Measurements from ENCODE around the gene MAMDC2.

Gene MAMDC2

GRCh38 chr9:70012569-70012968 lies 31.1 kb upstream of the MAMDC2 start:
- Histone ChIP-seq H4K5ac (ENCODE audit: low read length) (no peak overlapping the region), H2BK15ac (replicated peaks; ENCODE audit: low read depth) (no peak overlapping the region), H3K18ac (ENCODE audit: low read length) (no peak overlapping the region), H3K4me2 (ENCODE audit: low read length) (no peak overlapping the region), H3K79me2 (ENCODE audit: control insufficient read depth, insufficient read depth, low read length) (no peaks in the 10 kb centered on the region), H2BK120ac (ENCODE audit: low read depth, low read length) (no peak overlapping the region), H3K4me1 (ENCODE audit: control insufficient read depth, low read depth, low read length) (no peaks in the 10 kb centered on the region), H2AK5ac (ENCODE audit: low read length) (no peak overlapping the region), H2BK5ac (ENCODE audit: low read length) (no peak overlapping the region), H3K79me1 (ENCODE audit: low read length) (no peaks in the 10 kb centered on the region), H3K9ac (ENCODE audit: low read length) (no peak overlapping the region), H3K56ac (ENCODE audit: low read length) (no peak overlapping the region), H3K23ac (ENCODE audit: low read length) (no peak overlapping the region), H3K27ac (ENCODE audit: low read depth, low read length) (no peak overlapping the region), H3K4me3 (ENCODE audit: low read length) (no peak overlapping the region), H4K8ac (ENCODE audit: low read depth, low read length) (no peak overlapping the region), H3K27me3 (ENCODE audit: insufficient read depth, low read length, poor library complexity) (no peaks in the 10 kb centered on the region), H3K4ac (ENCODE audit: low read depth, low read length) (no peak overlapping the region), H3K36me3 (ENCODE audit: control insufficient read depth, insufficient read depth, low read length) (no peaks in the 10 kb centered on the region)
- peak; percentile 46 for DNase-seq
- 100% methylated on average over 1 of the region's 1 CpG for WGBS (ENCODE audit: extremely low coverage, insufficient coverage, low lambda C conversion rate)

DNA sequence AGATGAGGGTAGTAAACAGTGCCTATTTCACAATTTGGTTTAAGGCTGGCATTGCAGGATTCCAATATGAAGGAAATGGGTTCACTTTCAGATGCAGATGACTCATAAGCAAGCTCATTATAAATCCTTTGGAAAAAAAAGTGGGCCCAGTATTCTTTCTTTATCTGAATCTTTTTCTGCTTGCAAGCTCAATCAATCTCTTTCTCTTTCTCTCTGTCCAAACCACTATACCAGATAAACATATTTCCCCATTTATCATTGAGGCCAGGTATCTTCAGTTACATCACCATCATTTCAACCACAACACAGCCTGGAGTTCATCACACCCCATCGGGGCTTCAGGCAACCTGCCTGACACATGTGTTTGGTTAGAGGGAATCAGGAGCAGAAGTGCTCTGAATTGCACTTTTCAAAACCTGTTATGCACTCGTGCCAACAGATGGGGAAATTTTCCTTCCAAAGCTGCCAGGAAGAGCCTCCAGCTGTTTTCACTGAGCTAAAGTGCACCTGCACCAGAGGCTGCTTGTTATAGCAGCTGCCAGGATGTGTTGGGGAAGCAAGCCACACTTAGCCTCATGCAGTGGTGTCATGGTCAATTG lies 30.0 kb upstream of the MAMDC2 start:
- Histone ChIP-seq H3K4ac (ENCODE audit: low read depth, low read length) (no peak overlapping the region), H3K9ac (ENCODE audit: low read length) (no peak overlapping the region), H3K56ac (ENCODE audit: low read length) (no peak overlapping the region), H3K4me3 (ENCODE audit: low read length) (no peak overlapping the region), H2AK5ac (ENCODE audit: low read length) (no peak overlapping the region), H2BK15ac (replicated peaks; ENCODE audit: low read depth) (no peak overlapping the region), H3K18ac (ENCODE audit: low read length) (no peak overlapping the region), H3K79me1 (ENCODE audit: low read length) (no peaks in the 10 kb centered on the region), H3K4me1 (ENCODE audit: control insufficient read depth, low read depth, low read length) (no peaks in the 10 kb centered on the region), H2BK120ac (ENCODE audit: low read depth, low read length) (no peak overlapping the region), H3K36me3 (ENCODE audit: control insufficient read depth, insufficient read depth, low read length) (no peaks in the 10 kb centered on the region), H2BK5ac (ENCODE audit: low read length) (no peak overlapping the region), H3K27me3 (ENCODE audit: insufficient read depth, low read length, poor library complexity) (no peaks in the 10 kb centered on the region), H4K8ac (ENCODE audit: low read depth, low read length) (no peak overlapping the region), H3K79me2 (ENCODE audit: control insufficient read depth, insufficient read depth, low read length) (no peaks in the 10 kb centered on the region), H3K23ac (ENCODE audit: low read length) (no peak overlapping the region), H4K5ac (ENCODE audit: low read length) (no peak overlapping the region), H3K27ac (ENCODE audit: low read depth, low read length) (no peak overlapping the region), H3K4me2 (ENCODE audit: low read length) (no peak overlapping the region)
- no CpG with 5 or more reads among the region's 2 CpGs for WGBS (ENCODE audit: extremely low coverage, insufficient coverage, low lambda C conversion rate)
- DNase-seq, result no peak

DNA sequence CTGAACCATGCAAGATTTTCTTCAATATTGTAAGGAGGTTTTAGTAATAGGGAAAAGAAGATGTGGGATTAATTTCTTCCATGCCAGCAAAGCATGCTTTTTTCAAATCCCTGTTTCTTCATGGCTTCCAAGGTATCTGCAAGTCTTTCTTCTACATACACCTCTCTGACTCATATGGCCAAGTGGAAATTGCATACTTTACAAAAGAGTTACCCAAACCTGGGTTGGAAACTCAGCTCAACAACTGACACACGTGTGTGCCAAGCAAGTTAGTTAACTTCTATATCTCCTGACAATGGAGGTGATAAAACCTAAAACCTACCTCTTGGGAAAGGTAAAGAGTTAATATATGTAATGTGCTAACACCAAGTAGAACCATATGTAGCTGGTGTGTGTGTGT lies 28.5 kb upstream of the MAMDC2 start:
- Histone ChIP-seq H2BK120ac (ENCODE audit: low read depth, low read length) (no peak overlapping the region), H3K18ac (ENCODE audit: low read length) (no peak overlapping the region), H3K9ac (ENCODE audit: low read length) (no peak overlapping the region), H4K8ac (ENCODE audit: low read depth, low read length) (no peak overlapping the region), H3K4me3 (ENCODE audit: low read length) (no peak overlapping the region), H3K4me1 (ENCODE audit: control insufficient read depth, low read depth, low read length) (no peaks in the 10 kb centered on the region), H3K79me2 (ENCODE audit: control insufficient read depth, insufficient read depth, low read length) (no peaks in the 10 kb centered on the region), H3K36me3 (ENCODE audit: control insufficient read depth, insufficient read depth, low read length) (no peaks in the 10 kb centered on the region), H2BK15ac (replicated peaks; ENCODE audit: low read depth) (no peak overlapping the region), H3K56ac (ENCODE audit: low read length) (no peak overlapping the region), H3K23ac (ENCODE audit: low read length) (no peak overlapping the region), H3K4ac (ENCODE audit: low read depth, low read length) (no peak overlapping the region), H3K27ac (ENCODE audit: low read depth, low read length) (no peak overlapping the region), H3K27me3 (ENCODE audit: insufficient read depth, low read length, poor library complexity) (no peaks in the 10 kb centered on the region), H4K5ac (ENCODE audit: low read length) (no peak overlapping the region), H3K4me2 (ENCODE audit: low read length) (no peak overlapping the region), H2AK5ac (ENCODE audit: low read length) (no peak overlapping the region), H3K79me1 (ENCODE audit: low read length) (no peaks in the 10 kb centered on the region), H2BK5ac (ENCODE audit: low read length) (no peak overlapping the region)
- no peak for DNase-seq
- whole genome bisulfite sequencing (ENCODE audit: extremely low coverage, insufficient coverage, low lambda C conversion rate), result no CpG with 5 or more reads among the region's 1 CpG

- Histone ChIP-seq H2BK120ac (ENCODE audit: low read depth, low read length) (no peak overlapping the region), H3K9ac (ENCODE audit: low read length) (no peak overlapping the region), H2AK5ac (ENCODE audit: low read length) (no peak overlapping the region), H3K27me3 (ENCODE audit: insufficient read depth, low read length, poor library complexity) (no peaks in the 10 kb centered on the region), H3K18ac (ENCODE audit: low read length) (no peak overlapping the region), H3K27ac (ENCODE audit: low read depth, low read length) (no peak overlapping the region), H3K4me1 (ENCODE audit: control insufficient read depth, low read depth, low read length) (no peaks in the 10 kb centered on the region), H3K79me1 (ENCODE audit: low read length) (no peaks in the 10 kb centered on the region), H3K4ac (ENCODE audit: low read depth, low read length) (no peak overlapping the region), H2BK15ac (replicated peaks; ENCODE audit: low read depth) (no peak overlapping the region), H3K4me2 (ENCODE audit: low read length) (no peak overlapping the region), H3K23ac (ENCODE audit: low read length) (no peak overlapping the region), H3K56ac (ENCODE audit: low read length) (no peak overlapping the region), H4K5ac (ENCODE audit: low read length) (no peak overlapping the region), H4K8ac (ENCODE audit: low read depth, low read length) (no peak overlapping the region), H3K4me3 (ENCODE audit: low read length) (no peak overlapping the region), H2BK5ac (ENCODE audit: low read length) (no peak overlapping the region), H3K36me3 (ENCODE audit: control insufficient read depth, insufficient read depth, low read length) (no peaks in the 10 kb centered on the region), H3K79me2 (ENCODE audit: control insufficient read depth, insufficient read depth, low read length) (no peaks in the 10 kb centered on the region)
- WGBS (ENCODE audit: extremely low coverage, insufficient coverage, low lambda C conversion rate), result no CpG with 5 or more reads among the region's 5 CpGs
- peak; percentile 25 for DNase-seq
Measured at GRCh38 chr9:70020217-70020616, 23.4 kb upstream of the MAMDC2 start.

GRCh38 chr9:70020991-70021571 lies 22.6 kb upstream of the MAMDC2 start:
- Histone ChIP-seq H3K4me2 (ENCODE audit: low read length) (no peak overlapping the region), H3K27me3 (ENCODE audit: insufficient read depth, low read length, poor library complexity) (no peaks in the 10 kb centered on the region), H3K36me3 (ENCODE audit: control insufficient read depth, insufficient read depth, low read length) (no peaks in the 10 kb centered on the region), H3K79me2 (ENCODE audit: control insufficient read depth, insufficient read depth, low read length) (no peaks in the 10 kb centered on the region), H2BK120ac (ENCODE audit: low read depth, low read length) (no peak overlapping the region), H4K8ac (ENCODE audit: low read depth, low read length) (no peak overlapping the region), H3K23ac (ENCODE audit: low read length) (no peak overlapping the region), H3K18ac (ENCODE audit: low read length) (no peak overlapping the region), H3K27ac (ENCODE audit: low read depth, low read length) (no peak overlapping the region), H3K79me1 (ENCODE audit: low read length) (no peaks in the 10 kb centered on the region), H2AK5ac (ENCODE audit: low read length) (no peak overlapping the region), H4K5ac (ENCODE audit: low read length) (no peak overlapping the region), H3K9ac (ENCODE audit: low read length) (no peak overlapping the region), H3K4me3 (ENCODE audit: low read length) (no peak overlapping the region), H3K4ac (ENCODE audit: low read depth, low read length) (no peak overlapping the region), H2BK5ac (ENCODE audit: low read length) (no peak overlapping the region), H3K4me1 (ENCODE audit: control insufficient read depth, low read depth, low read length) (no peaks in the 10 kb centered on the region), H3K56ac (ENCODE audit: low read length) (no peak overlapping the region), H2BK15ac (replicated peaks; ENCODE audit: low read depth) (no peak overlapping the region)
- DNase-seq, result no peak
- no CpG with 5 or more reads among the region's 5 CpGs for WGBS (ENCODE audit: extremely low coverage, insufficient coverage, low lambda C conversion rate)

DNA sequence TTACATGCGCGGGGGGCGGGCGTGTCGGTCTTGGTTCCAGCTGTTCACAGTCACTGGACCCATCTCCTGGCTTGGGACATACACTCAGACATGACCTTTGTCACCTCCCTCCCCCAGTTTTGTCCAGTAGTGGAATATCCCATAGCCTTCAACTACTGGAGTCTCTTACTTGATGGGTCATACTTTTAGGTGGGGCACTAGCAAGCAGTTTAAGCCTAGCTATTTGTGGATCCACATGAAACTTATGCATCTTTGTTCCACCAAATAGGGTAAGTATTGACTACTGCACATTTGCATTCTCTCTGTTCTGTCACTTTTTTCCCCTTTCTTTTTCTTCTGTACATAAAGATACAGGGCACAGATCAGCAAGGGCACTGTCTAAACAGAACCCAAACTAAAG lies 15.4 kb upstream of the MAMDC2 start:
- H3K79me1 ChIP-seq (ENCODE audit: low read length), result no peaks in the 10 kb centered on the region
- no CpG with 5 or more reads among the region's 5 CpGs for WGBS (ENCODE audit: extremely low coverage, insufficient coverage, low lambda C conversion rate)

More for the DNA sequence above, 15.4 kb upstream of the MAMDC2 start:
- H3K4me1 ChIP-seq (ENCODE audit: control insufficient read depth, low read depth, low read length), result no peaks in the 10 kb centered on the region
- H3K4me3 ChIP-seq (ENCODE audit: low read length), result no peak overlapping the region
- no peak overlapping the region for H2BK5ac ChIP-seq (ENCODE audit: low read length)
- no peaks in the 10 kb centered on the region for H3K79me2 ChIP-seq (ENCODE audit: control insufficient read depth, insufficient read depth, low read length)
- H4K8ac ChIP-seq (ENCODE audit: low read depth, low read length), result no peak overlapping the region
- H3K27ac ChIP-seq (ENCODE audit: low read depth, low read length), result no peak overlapping the region
- no peak overlapping the region for H3K56ac ChIP-seq (ENCODE audit: low read length)
- no peak overlapping the region for H3K4ac ChIP-seq (ENCODE audit: low read depth, low read length)
- no peak overlapping the region for H2AK5ac ChIP-seq (ENCODE audit: low read length)
- no peaks in the 10 kb centered on the region for H3K27me3 ChIP-seq (ENCODE audit: insufficient read depth, low read length, poor library complexity)
- no peak overlapping the region for H3K18ac ChIP-seq (ENCODE audit: low read length)
- no peak overlapping the region for H2BK15ac ChIP-seq (replicated peaks; ENCODE audit: low read depth)
- no peaks in the 10 kb centered on the region for H3K36me3 ChIP-seq (ENCODE audit: control insufficient read depth, insufficient read depth, low read length)
- no peak overlapping the region for H3K23ac ChIP-seq (ENCODE audit: low read length)
- no peak overlapping the region for H3K9ac ChIP-seq (ENCODE audit: low read length)
- H3K4me2 ChIP-seq (ENCODE audit: low read length), result no peak overlapping the region
- no peak overlapping the region for H4K5ac ChIP-seq (ENCODE audit: low read length)
- no peak for DNase-seq
- no peak overlapping the region for H2BK120ac ChIP-seq (ENCODE audit: low read depth, low read length)
